ENCODE measurements around the gene MEPCE.
A peak's percentile ranks its signal among the peaks of the same experiment; 100 is the strongest.

The MEPCE gene

DNA sequence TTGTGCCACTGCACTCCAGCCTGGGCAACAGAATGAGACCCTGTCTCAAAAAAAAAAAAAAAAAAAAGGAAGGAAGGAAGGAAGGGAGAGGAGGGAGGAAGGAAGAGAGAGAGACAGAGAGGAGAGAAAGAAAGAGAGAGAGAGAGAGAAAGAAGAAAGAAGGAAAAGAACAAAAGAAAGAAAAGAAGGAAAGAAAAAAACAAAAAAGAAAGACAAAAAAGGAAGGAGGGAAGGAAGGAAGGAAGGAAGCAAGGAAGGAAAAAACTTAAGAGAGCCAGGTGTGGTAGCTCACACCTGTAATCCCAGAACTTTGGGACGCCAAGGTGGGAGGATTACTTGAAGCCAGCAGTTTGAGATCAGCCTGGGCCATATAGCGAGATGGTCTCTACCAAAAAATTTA, 35.2 kb downstream of the MEPCE start:
- no peak for DNase-seq (ENCODE audit: low spot score)

DNA sequence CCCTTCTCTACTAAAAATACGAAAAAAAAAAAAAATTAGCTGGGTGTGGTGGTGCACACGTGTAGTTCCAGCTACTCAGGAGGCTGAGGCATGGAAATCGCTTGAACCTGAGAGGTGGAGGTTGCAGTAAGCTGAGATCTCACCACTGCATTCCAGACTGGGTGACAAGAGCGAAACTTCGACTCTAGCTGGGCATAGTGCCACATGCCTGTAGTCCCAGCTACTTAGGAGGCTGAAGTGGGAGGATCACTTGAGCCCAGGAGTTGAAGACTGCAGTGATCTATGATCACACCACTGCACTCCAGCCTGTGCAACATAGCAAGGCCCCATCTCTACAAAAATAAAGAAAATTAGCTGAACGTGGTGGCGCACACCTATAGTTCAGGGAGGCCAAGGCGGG, 35.7 kb downstream of the MEPCE start:
- DNase-seq (ENCODE audit: low spot score) = no peak

DNA sequence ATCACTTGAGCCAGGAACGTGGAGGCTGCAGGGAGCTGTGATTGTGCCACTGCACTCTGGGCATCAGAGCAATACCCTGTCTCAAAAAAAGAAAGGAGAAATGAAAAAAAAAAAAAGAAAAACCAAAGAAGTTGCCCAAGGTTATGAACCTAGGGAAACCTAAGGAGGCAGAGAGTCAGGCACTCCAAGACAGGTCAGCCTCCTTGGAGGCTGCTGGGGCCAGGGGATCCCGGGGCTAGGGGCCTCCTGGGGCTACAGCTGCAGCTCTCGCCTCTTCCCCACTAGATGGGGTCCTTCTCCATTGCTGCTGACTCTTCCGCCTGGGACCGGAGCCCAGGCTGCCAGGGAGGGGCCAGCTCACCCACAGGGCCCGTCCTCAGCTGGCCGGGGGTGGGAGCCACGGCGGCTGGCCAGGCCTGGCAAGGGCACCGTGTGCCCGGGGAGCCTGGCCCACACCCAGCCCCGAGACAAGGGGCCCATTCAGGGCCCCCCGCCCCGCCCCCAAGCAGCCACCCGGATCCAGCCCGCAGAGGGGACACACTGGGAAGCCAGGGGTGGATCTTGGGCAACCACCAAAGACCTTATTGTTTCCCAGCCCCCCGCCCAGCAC, 36.2 kb downstream of the MEPCE start:
- DNase-seq (ENCODE audit: low spot score) = peak; percentile 93

DNA sequence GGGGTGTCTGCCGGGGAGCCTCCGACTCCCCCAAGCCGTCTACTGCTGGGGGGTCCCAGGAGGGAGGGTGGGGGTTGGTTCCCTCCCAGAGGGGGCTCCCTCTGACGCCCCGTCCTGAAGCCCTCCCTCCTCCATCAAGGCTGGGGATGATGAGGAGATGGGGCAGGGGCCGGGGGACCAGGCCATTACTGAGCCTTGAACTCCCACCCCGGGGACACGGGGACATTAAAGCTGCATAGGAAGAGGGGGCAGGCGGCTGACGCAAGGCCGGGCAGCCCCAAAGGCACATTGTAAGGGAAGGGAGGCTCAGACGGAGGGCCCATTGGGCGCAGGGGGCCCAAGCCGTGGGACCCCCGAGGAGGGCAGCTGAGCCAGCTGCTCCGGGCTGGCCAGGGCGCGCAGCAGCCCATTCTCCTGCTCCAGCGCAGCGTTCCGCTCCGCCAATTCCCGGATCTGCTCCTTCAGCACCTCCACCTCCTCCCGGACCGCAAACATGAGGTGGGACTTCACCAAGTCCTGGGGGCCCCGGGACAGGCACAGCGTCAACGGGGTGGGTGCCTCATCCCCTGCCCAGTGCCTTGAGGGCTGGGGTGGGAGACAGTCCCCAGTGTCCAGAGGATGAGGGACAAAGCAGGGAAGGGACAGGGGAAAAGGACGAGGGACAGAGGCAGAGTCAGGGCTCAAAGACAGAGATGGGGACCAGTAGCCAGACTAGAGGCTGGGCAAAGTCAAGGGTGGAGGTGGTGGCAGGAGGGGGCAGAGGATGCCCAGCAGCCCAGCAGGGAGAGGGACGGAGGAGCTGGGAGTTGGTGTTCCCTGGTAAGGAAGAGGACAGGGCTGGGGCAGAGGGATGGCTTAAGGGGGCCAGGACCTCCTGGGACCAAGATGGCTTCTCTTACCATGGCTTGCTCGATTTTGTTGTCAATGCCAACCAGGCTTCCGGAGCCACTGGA, 37.3 kb downstream of the MEPCE start:
- DNase-seq (ENCODE audit: low spot score) = no peak

DNA sequence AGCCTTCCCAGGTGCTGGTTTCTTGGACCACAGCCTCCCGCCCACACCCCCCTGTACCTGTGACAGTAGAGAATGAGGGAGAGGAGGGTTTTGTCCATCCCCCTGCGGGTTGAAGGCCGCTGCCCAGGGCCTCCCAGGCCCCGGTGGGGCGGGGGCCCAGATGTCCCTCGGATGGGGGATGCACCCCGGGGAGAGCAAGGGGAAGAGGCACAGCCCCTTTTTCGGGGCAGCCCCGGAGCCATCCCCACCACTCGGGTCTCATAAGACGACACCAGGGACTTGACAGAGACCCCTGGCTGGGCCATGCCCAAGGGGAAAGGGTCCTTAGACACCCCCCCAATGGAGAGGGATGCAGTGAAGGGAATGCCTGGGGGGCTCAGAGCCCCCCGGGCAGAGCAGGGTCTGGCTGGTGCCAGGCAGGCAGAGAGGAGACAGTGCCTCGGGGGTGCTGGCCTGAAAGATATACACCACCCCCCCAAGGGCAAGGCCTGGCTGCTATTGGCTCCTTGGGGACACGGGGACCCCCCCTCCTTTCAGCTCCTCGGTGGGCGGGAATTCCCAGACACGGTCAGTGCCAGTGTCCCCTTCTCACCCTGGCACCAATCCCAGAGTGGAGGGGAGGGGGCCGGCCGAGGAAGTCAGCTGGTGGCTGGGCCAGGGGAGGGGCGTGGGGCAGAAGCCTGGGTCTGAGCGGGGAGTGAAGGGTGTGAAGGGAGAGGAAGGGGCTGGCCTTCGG, 38.2 kb downstream of the MEPCE start:
- DNase-seq (ENCODE audit: low spot score) = no peak

DNA sequence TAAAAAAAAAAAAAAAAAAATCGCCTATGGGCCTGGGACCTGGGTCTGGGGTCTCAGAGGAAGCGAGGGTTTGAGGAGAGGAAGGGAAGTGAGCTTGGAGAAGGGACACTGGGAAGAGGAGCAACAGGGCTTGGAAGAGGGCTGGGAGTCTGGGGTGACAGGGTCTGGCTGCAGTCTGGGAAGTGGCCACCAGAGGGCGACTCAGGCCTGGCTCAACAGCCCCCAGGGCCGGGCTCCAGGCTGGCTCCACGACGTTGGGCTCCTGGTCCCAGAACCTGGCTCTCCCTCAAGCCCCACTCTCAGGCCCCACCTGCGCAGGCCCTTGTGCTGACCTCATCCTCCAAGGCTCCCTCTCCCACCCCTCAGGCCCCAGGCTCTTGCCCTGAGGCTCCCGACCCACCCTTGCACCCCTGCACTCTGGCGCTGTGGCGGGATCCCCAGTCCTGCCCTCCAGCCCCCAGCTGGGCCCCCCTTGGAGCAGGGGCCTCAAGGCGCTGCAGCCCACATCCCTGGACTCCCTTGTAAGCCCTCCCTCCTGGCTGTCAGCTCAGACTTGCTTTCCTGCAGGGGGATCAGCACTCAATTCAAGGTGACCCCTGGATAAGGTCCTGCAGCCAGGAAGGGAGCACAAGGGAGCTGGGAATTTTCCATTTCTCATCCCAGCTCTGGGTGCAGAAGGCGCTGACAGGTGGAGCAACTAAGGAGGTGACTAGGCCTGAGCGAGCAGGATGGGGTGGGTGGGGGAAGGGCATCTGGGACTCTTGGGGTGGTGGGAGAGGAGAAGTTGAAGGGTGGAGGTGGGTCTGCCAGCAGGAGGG, 39.8 kb downstream of the MEPCE start:
- peak; percentile 82 for DNase-seq (ENCODE audit: low spot score)

DNA sequence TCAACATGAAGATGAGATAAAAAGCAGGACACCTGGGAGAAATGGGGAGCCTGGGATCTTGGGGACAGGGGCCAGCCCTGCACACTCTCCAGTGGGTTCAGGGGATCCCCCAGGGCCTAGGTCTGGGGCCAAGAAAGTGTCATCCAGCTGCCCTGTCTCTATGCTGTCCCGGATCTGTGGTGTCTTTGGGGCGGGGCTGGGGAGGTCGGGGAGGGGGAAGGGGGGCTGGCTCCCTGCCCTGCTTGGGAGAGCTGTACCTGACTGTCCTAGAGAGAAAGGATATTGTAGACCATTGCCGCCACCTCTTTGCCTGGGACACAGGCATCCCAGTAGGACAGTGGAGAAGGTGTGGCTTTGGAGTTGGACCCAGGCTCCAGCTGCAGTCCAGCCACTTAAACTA, 41.4 kb downstream of the MEPCE start:
- no peak for DNase-seq (ENCODE audit: low spot score)

DNA sequence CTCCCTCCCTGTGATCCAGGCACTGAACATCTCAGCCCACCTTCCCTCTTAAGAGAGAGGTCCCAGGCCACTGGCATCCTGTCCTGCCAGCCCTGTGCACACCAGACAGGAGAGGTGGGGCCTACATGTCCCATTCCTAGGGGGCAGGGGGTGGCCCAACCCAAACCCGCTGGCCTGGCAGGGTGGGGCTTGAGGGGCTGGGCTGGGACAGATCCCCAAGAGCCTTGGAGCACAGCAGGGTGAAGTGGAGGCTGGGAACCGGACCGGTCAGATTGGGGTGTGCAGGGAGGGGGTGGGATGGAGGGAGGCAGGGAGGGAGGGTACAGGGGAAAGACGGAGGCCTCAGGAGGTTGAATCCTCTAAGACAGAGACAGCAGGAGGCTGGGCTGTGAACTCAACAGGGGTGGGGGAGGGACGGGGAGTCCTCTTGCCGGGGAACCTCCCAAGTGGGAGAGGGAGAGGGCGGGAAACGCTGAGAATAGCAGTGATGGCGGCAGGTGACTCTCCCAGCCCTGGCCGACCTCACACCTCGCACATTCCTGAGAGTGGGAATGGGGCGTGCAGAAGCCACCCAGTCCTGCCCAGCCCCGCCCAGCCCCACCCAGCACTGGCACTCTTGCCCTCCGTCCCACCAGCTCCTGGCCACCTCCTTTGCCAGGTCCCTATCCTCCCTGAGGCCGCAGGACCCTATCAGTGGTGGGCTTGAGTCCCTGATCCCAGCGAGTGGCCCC, 42.7 kb downstream of the MEPCE start:
- no peak for DNase-seq (ENCODE audit: low spot score)

DNA sequence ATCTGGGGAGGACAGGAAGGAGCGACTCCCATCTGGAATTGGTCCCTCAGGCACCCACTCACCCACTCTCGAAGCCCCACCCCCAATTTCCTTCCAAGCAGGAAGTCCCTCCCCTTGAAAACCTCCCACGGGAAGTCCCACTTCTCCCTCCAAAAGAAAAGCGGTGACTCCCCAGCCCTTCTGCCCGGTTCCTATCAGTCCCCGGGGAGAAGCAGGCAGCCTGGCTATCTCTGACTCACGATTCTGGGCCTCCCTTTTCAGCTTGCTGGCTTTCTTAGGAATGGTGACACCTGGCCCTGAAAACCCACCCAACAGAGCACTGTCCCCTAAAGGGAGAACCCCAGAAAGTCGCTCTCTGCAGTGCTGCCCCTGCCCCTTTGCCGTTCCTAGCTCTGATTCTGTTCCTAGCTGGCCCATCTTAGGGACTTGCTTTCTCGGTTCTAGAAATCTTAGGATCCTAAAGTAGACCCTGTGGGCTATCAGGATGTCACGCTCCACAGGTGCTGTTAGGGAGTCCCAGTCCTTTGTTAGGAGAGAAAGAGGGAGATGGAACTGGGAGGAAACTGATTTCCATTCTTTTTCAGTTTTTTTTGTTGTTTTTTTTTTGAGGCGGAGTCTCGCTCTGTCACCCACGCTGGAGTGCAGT, 43.3 kb downstream of the MEPCE start:
- peak; percentile 57 for DNase-seq (ENCODE audit: low spot score)

DNA sequence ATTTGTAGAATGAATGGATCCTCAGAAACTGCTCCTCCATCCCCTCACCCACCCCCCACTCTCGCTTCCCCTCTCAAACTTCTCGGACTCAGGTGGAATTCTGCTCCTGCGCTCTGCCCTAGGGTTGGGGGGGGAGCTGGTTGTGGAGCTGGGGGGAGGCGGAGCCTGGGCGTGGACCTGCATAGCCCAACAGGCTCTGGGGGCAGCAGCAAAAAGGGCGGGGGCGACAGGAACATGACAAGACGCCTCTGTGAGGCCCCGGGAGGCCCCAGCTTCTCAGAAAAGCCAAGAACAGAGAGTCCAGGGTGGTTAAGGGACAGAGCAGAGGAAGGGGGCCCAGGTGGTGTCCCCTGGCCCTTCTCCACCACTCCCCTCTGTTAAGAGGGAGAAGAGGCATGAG, 45.9 kb downstream of the MEPCE start:
- DNase-seq (ENCODE audit: low spot score) = no peak

DNA sequence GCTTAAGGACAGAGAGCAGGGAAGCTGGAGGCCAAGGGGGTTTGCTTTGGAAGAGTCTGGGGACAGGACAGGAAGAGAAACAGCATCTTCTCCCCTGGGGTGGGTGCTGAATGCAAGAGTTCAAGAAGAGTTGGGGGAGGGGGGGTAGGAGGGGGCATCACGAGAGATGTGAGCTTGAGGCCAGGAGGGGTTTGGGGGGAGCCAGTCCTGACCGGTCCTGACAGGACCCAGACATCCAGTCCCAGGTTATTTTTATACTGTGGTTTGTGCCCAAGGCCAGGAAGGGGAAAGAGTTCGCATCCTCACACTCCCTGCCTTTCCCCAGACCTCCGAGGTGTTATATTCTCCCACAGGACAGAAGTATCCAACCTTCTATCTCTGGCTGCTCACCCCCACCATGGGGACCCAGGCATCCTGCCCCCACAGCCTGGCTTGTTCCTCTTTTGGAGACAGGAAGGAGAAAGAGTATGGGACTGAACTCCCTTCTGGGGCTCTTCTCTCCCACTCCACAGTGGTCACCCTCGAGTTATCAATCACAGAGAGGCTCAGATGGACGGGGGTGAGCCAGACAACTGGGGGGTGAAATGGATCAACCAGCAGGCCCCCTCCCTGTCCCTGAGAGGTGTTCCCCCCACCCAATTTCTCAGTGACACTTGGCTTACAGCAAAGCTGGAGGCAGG, 46.6 kb downstream of the MEPCE start:
- no peak for DNase-seq (ENCODE audit: low spot score)

DNA sequence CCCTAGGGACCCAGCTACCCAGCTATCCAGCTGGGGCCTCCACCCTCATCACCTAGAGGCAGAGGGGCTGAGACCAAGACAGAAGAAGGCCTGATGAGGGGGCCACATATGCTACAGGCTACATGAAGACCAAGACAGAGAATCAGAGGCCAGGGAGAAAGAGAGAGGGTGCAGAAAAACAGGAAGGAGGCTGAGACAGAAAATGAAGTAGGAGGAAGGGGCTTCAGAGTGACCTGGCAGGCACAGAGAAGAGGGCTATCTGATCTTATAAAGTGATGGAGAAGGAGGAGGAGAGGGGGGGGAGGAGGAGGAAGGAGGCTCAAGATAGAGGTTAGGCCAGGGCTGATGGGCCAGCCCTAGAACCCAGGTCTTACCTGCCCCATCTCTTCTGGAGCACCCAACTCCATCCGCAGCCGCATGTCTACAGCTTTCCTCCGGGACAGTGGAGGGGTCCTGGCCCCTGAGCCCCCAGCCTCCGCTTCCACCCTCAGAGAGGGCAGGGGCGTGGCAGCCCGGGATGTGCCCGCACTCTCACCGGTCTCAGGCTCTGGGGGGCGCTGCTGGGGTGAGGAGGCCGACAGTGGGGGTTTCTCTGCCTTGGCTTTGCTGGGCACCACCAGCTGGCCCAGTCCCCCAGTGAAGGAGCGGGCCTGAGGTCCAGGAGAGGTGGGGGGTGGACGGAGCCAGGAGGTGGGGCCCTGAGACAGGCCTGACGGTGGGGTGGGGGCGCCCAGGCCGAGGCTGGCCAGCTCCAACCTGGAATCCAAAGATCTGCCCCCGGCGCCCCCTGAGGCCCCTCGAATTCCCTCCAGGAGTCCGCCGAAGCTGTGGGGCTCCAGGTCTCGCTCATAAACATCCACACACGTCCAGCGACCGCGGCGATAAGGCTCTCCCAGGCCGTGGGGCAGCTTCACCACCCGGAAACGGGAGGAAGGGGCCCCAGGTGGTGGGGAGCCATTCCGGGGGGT, 47.6 kb downstream of the MEPCE start:
- no peak for DNase-seq (ENCODE audit: low spot score)

DNA sequence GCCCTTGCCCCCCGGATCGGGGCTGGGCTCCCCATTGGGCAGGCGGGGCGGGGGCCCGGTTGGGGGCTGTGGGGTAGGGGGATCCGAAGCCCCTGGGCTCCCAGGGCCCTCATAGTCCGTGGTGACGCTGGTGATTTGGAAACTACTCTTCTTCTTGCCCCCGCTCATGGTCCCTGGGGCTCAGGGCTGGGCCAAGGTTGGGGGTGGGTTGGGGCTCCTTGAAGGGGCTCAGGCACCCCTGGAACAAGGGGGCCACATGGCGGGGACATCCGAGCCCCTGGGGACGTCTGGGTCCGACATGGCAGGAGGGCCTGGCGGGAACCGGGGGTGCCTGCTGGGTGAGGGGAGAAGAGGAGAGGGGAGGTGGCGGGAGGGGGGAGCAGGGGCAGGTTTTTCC, 48.2 kb downstream of the MEPCE start:
- no peak for DNase-seq (ENCODE audit: low spot score)

DNA sequence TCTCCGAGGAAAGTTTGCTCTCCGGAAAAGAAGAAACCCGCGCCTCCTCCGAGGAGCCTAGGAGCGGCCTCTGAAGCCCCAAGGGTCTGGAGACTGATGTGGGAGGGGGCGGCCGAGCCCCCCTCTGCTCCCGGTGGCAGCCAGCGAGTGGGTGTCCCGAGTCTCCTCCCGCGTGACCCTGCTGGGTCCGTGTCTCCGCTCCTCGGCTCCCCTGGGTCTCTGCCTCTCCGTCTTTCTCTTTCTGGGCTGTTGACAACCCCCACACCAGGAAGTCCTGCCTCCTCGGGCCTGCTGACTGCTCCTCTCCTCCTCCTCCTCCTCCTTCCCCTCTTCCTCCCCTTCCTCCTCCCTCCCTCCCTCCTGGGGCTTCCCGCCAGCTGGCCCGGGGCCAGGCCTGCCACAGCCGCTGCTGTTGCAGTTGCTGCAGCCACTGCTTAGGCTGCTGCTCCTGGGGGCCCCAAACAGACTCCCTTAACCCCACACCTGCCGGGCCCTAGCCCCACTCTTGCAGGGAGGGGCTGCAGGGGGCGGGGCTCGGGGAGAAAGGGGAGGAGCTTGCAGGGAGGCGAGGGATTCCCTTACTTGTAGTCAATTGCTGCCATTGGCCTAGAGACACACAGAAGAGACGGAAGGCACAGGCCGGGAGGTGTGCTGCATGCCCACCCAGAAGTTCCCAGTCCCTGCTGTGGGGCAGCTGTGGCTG, 49.5 kb downstream of the MEPCE start, which contains the start of gene TSC22D4:
Gene TSC22D4, minus strand, starts transcription at position 257 of the 703 bp plus-strand sequence. CDS start 1,176 bp downstream, outside the sequence.
- peak; percentile 91 for DNase-seq (ENCODE audit: low spot score)

DNA sequence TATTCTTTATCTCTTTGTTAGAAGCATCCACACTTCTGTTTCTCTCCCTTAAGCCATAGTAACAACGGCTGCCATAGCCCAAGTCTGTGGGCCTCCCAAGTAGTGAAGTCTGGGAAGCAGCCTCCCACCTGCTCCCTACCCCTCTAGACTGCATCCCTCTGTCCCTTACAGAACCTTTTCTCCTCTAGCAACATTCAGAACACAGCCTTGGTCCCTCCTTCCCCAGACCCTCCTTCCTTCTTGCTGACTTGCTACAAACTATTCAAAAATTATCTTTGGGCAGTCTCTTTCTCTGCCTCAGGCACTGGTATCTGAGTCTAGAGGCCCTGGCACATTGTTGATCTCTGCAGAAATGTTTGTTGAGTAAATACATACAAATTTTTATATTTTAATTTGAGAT, 51.8 kb downstream of the MEPCE start:
- no peak for DNase-seq (ENCODE audit: low spot score)

DNA sequence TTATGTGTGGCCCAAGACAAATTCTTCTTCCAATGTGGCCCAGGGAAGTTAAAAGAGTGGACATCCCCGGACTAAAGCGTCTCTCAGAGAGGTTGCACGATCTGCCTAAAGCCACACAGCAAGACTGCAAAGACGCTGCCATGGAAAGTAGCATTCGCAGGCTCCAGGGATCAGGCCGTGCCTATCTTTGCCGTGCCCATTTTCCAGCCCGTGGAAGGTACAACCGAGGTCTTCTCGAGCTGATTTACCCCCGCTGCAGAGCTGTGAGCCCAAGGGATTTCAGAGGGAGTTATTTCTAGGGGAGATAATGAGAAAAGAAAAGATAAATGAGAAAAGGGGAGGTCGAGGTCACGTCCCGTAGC, 53.1 kb downstream of the MEPCE start:
- no peak for DNase-seq (ENCODE audit: low spot score)

DNA sequence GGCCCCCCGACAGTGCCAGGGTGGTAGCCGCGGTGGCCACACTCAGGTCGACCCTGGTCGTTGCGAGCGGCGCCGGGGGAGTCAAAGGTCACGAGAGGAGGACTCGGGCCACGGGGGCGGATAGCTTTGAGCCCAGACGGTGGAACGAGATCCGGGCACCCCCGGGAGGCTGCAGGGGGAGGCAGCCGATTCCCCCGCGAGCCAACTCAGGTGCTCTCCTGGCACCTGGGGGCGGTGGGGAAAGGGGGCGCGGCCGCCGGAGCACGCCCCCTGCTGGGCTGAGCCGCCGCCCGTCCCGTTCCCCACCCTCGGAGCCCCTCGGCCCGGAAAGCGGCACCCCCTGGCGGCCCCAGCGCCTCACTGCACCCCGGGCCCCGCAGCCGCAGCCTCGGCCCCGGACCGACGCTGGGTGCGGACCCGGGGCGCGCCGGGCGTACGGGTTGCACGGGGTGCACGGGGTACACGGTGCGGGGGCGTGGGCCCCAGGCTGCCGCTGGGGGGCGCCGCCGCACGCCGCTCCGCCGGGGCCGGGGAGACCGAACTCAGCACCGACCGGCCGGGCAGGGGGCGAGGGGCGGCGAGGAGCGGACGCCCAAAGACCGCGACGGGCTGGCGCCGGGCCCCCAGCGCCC, 53.6 kb downstream of the MEPCE start:
- DNase-seq (ENCODE audit: low spot score) = peak; percentile 44

All from COLO829 (cell line).